Stimulated activated CD8-positive, alpha-beta memory T cell treated with anti-CD3 and anti-CD28 coated beads, Interleukin-2, amount 100 ng/mL, for 48 hours (primary cell): ENCODE measurements around the gene RHBDF1.

Source experiments
- DNase-seq, 2 donors: peaks; one replicate each; pipeline ENCODE4 v3.0.0-alpha.2; 2020; ENCODE audit warnings: low read depth in 2 of 2

RHBDF1 gene

DNA sequence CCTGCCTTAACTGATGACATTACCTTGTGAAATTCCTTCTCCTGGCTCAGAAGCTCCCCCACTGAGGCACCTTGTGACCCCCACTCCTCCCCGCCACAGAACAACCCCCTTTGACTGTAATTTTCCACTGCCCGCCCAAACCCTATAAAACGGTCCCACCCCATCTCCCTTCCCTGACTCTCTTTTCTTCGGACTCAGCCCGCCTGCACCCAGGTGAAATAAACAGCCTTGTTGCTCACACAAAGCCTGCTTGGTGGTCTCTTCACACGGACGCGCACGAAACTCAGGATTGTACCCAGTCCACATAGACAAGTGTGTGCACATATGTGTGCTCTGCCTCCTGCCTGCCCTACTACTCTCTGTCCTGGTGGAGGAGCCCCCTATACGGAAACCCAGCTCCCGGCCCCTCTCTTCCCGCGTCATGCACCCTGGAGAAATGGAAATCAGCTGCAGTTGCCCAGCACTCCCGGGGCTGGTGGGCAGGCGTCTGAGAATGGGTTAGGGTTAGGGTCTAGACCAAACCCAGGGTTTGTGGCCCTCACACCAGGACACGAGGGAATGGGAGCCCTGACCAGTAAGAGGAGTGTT, 2.4 kb upstream of the RHBDF1 start:
- no peak for DNase-seq

DNA sequence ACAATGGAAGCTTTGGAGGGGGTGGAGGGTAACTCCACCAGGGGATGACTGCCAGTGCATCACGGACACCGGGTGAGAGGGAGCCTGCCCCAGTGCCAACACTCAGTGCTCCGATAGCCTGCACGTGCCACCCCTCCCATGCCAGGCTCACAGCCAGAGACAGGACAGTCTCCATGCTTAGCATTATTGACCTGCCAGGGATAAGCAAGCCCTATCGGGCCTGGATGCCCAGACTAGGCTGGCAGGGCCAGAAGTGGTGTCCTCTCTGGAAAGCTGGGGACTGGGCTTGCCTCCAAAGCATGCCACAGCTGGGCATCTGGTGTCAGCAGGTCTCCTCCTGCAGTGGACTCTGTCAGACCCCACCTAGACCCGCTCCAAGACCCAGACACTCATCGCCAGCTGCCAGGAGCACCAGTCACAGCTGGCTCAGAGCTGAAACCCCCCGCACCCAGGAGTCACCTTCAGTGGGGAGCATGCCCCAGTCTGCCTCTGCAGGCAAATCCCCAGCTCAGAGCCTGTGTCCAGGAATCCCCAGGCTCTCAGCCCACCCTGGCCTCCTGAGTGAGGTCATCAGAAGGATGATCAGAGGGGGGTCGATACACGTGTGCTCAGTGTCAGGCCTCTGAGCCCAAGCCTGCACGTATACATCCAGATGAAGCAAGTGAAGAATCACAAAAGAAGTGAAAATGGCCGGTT, 1.8 kb upstream of the RHBDF1 start:
- no peak for DNase-seq

DNA sequence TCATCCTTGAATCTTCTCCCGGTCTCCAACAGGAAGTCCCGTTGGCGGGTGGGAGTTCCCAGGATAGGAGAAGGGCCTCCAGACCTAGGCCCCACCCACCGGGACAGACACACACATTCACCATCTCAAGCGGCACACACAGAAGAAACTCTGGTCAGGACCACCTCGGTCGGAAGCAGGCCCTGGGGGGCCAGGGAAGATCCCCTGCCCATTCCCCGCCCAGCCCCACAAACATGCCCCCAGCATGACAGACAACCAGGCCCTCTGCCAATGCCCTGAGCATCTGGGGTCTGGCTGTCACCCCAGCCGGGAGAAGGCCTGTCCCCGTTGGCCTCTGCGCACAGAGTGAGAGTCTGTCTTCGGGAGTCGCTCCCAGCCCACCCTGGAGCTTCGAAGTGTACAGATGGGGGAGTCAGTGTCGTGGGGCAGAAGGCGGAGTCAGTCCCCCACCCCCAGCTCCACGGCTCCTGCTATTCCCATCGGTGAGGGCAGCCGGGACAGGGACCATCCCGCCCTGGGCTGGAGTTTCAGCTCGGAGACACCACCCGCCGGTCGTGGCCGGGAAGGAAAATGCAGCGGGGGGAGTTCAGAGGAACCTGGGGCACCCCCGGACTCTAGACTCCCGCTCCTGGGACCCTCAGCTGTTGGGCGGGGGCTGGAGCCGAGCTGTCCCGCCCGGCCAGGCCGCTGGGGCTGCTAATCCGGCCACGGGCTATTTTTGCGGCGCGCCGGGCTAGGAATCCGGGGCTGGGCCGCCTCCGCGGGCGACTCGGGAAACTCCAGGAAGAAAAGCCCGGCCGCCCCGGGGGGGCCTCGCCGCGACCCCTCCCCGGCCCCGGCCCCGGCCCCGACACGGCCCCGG, 660 bp downstream of the RHBDF1 start:
- no peak for DNase-seq

DNA sequence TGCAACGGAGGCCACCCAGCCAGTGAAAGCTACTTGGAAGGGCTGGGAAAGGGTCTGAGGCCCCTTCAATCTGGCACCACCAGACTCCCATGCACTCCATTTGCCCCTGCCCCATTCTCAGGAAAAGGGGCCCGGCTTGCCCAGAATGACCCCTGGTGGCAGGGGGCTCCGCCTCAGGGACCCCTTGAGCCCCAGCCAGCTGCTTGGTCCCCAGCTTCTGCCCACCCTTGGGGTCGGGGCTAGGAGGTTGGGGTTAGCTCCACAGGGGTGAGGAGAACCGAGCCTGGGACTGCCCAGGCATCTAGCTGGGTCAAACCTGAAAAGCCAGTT, 1.3 kb downstream of the RHBDF1 start:
- DNase-seq: no peak

DNA sequence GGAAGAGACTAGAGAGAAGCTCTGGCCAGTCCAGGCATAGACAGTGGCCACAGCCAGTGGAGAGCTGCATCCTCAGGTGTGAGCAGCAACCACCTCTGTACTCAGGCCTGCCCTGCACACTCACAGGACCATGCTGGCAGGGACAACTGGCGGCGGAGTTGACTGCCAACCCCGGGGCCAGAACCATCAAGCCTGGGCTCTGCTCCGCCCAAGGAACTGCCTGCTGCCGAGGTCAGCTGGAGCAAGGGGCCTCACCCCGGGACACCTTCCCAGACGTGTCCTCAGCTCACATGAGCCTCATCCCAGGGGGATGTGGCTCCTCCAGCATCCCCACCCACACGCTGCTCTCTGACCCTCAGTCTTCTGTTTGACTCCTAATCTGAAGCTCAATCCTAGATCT, 3.2 kb downstream of the RHBDF1 start:
- no peak for DNase-seq

DNA sequence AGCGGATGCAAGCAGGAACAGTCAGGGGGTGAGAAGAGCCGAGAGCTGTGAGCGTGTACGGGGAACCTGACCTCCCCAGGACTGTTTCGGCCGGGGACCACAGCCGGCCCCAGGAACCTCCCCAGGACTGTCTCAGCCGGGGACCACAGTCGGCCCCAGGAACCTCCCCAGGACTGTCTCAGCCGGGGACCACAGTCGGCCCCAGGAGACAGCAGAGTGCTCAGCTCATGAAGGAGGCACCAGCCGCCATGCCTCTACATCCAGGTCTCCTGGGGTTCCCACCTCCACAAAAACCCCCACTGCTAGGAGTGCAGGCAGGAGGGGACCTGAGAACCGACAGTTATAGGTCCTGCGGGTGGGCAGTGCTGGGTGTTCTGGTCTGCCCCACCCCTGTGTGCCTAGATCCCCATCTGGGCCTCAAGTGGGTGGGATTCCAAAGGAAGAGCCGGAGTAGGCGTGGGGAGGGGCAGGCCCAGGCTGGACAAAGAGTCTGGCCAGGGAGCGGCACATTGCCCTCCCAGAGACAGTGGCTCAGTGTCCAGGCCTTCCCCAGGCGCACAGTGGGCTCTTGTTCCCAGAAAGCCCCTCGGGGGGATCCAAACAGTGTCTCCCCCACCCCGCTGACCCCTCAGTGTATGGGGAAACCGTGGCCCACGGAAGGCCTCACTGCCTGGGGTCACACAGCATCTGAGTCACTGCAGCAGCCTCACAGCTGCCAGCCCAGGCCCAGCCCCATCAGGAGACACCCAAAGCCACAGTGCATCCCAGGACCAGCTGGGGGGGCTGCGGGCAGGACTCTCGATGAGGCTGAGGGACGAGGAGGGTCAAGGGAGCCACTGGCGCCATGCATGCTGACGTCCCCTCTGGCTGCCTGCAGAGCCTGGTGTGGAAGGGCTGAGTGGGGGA, 4.3 kb downstream of the RHBDF1 start:
- DNase-seq: no peak

DNA sequence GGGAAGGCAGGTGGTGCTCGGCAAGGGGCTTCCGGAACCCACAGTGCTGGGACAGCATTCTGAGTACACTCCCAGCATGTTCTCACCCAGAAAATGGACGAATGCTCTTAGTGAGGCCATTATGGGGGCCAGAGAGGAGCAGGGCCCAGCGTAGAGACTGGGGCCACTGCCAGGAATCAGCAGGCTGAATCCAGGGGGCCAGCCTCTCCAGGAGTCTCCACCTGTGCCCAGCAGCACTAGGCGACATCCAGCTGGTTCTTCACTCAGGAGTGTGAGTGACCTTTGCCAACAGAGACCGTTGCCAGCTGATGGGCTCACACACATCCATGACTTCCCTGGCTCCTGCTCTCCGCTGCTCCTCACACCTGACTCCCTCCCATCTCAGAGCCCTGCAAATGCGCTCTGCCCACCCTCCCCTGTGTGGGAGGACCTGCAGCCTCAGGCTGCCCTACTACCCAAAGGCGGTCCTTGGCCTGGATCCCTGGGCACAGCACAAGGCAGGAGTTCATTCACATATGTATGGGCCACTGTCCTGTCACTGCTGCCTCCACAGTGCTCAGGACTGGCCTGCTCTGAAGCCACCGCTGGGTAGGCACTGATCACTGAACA, 5.1 kb downstream of the RHBDF1 start:
- DNase-seq: no peak

DNA sequence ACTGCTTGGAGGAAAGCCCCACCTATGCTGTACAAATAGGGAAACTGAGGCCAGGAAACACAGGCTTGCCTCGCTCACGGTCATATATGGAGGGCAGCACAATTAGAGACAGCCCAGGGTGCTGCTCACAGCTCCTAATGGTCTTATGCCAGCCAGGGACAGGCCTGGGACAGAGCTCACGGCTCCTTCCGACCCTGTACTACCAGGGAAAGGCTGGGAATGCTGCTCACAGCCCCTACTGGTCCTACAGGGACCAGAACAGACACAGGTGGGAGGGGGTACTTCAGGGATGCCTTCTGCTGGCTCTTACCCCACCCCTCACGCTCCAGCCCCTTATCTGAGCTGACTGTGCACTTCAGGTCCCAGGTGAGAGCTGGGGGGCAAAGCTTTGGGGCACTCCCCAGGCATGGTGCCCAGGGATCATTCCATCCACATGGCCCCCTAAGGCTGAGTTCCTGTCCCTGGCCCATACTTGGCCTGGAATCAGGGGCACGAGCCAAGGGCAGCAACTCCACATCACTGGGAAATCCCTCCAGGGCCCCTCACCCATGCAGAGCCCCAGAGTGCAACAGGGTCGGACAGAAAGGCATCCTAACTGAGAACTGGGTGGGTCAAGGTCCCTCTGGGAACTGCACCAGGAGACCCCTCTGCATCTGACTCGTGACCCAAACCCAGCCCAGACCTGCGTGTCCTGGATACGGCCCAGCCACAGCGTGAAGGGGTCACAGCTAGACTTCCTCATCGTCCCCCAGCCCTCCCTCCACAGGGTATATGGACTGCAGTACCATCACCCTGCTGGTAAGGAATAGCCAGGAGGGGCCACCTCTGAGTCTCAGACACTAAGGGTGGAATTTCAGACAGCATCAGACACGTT, 5.9 kb downstream of the RHBDF1 start:
- no peak for DNase-seq

DNA sequence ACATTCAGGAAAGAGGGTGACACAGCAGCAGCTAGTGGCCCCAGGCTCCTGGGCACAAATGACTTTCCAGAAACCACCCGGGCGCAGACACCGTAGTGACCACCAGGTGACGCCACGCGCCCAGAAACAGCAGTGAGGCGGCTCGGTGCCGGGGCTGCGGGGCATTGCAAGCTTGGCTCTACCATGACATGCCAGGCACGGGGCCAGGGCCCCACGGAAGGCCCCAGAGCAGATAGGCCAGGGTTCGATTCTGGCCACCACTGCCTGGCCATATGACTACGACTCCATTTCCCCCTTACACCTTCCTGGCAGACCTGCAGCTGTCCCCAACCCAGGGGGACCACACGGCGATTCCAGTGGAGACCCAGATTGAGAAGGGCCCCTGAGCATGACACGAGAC, 6.7 kb downstream of the RHBDF1 start:
- peak; percentile 81 to 84 for DNase-seq

DNA sequence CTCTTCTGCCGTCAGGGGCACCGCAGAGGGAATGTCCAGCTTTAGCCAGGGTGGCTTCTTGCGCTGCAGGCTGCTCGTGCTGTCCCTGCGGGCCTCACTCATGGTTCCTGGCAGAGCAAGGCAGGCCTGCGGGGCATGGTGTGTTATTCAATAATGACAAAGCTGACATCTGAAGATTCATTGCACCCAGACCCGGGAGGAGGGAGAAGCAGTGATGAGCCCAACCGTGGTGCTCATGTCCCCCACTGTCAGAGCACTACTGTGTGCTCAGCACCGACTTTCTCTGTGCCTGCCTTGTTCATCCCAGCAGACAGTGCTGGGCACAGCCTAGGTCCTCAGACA, 7.5 kb downstream of the RHBDF1 start:
- DNase-seq: no peak

DNA sequence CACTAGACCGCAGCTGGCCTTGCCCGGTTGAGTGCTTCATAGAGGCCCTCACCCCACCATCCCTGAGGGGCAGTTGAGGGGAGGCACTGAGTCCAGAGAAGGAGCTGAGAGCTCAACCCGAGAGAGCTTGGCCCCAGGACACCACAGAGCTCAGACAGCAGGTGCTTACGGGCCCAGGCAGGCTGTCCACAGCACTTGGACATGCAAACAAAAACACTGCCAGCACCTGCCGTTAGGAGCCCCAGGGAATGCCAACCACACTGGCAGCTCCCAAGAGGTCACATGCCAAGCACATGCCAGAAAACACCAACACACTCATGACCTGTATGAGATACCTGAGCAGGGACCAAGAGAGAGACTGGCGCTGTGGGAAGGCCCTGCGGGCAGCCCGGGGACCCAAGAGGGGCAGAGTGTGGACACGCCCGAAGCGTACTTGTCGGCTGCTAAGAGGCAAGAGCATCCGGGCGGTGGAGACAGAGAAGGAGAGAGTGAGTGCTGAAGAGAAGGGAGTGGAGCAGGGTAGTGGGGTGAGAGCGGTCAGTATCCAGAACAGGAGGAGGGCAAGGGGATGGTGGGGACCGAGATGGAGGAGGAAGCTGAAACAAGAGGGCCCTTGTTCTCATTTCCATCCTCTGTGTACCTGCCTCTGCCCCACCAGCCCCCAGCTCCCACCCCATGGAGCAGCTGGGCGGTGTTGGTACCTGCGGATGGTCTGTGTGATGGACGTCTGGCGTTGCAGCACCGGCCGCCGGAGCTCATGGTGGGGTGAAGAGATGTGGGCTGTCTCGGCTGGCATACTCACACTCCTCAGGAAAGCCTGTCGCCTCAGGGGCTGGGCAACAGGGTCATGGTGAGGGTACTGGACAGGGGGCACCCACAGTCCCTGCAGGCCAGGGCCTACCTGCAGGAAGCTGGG, 8.2 kb downstream of the RHBDF1 start:
- DNase-seq: no peak

DNA sequence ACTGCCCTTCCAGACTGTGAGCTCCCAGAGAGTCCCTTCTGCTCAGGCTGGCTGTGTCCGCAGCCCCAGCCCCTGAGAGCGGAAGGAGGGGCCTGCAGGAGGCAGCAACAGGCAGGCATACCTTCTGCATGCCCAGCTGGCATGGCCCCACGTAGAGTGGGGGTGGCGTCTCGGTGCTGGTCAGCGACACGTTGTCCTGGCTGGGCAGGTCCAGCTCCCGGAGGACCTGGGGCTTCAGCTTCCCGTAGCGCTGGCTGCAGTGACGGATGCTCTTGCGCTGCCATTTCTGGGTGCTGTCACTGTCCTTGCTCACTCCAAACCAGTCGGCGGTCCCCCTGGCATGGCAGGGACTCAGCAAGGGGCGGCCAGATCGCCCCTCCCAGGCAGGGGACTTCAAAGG, 9.0 kb downstream of the RHBDF1 start:
- no peak for DNase-seq

DNA sequence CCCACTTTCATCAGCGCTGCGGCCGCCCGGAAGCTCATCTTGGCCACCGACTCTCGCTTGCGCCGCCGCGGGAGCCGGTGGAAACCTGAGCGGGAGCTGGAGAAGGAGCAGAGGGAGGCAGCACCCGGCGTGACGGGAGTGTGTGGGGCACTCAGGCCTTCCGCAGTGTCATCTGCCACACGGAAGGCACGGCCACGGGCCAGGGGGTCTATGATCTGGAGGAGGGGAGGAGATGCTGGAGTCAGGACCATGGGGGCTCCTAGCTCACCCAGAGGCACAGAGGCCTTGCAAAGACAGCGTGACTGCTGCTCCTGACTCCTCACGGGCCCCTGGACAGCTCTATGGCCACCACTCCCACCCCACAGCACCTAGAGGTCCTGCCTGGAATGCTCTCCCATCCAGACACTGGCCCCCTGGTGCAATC, 9.5 kb downstream of the RHBDF1 start:
- DNase-seq: no peak

DNA sequence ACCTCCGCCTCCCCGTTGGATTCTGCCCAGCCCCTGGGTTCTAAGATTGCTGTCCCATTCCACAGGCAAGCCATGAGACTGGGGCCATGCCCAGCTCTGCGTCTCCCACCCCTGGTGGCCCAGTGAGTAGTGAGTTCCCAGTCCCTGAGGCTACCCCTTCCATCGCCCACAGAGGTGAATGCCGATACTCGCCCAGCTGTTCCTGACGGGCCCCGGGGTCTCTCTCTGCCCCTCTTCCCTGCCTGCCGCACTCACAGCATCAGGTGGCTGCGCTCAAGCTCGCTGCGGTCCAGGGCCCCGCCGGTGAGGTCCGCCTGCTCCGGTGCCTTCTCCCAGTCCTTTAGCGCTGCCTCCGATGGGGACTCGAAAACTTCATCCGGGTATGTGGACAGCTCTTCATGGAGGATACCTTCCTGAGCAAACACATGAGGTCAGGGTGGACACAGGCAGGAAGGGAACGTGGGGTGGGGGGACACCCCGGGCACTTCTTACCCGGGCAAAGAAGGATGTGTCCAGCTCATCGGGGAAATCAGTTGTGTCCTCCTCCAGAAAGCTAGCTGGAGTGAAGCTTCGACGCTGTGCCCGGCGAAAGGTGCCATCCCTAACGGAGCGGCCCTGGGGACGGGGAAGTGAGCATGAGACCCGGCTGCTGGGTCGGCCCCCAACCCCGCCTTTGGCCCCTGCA, 10.0 kb downstream of the RHBDF1 start:
- DNase-seq: no peak

DNA sequence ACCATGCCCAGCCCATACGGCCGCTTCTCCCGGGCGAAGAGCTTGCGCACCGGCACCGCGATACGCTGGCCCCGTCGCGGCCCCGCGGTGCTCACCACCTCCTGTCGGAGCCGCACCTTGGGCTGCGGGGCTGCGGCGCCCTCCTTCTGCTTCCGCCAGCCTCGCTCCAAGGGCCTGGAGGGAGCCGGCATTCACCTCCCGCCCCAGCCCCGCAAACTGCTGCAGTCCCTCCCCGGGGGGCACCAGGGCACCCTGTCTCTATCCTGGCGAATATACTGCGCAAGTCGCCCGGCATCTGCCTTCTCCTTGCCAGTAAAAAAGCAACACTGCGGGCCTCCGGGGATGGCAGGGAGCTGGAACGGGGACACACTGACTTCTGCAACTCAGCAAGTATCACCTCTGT, 10.6 kb downstream of the RHBDF1 start:
- DNase-seq: no peak

DNA sequence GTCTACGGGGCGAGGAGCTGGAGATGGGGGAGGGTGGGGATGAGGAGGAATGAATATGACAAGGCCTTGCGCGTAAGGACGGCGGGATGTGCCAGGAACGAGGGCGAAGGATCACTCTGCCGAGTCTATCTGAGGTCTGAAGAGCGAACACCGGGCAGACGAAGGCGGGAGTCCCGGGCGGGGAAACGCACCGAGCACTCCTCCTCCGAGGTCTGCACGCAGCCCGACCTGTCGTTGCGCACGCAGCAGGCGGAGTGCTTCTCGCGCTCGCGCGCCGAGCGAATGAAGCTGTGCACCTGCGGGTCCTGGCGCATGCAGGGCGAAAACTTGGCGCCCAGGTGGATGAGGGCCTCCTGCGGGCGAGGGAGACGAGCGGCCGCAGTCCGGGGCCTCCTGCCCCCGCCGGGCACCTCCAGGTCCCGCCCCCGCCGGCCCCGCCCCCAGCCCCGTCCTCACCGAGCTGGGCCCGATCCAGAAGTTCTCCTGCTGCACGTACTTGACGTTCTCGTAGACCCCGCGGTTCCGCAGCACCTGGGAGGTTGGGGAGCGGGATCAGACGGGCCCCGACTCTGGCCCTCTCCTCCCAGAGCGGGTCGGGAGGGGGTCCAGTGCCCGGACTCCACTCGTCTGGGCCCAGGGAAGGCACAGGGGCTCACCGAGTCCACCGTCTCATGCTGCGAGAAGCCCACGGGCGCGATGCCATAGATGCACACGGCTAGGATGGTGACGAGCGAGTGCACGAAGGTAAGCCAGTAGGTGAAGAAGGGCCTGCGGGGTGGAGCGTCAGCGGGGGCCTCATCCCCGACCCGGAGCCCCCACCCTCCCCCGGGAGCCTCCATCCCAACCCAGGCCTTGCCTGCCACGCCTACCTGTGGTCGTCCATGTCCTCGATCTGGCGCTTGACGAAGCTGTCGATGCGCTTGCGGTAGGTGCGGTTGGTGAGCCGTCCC, 11.2 kb downstream of the RHBDF1 start:
- no peak for DNase-seq

DNA sequence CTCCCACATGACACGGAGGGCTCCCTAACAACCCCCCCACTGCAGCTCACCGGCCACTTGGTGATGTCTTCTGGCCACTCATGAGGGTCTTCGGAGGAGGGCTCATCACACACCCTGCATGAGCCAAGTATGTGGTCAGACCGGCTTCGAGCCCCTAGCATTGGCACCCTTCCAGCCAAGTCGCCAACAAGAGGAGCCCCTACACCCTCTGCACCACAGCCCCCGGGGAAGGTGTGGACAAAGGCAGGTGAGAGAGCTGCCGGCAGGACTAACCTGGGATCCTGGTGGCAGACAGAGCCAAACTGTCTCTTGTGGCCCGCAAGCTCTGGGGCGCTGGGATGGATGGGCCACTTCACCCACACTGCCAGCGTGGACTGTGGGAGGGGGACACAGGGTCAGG, 12.3 kb downstream of the RHBDF1 start:
- no peak for DNase-seq
